ENCODE results near the gene GULP1. TPM values are rescaled to one million over a fixed set of nuclear protein-coding genes. Genes with fewer than 3 reads are reported as not detected.

GULP1 gene
- total and polyA plus RNA-seq, 2 experiments from 2014 or later, result 94.6 to 181 TPM

GRCh38 chr2:188623995-188624643, 332.4 kb downstream of the GULP1 start:
- H3K4me3 Mint-ChIP-seq, result no peak overlapping the region
- Histone ChIP-seq H4K20me1 (replicated peaks; ENCODE audit: insufficient read depth) (no peaks in the 10 kb centered on the region), H3K4me1 (ENCODE audit: insufficient read depth) (no peaks in the 10 kb centered on the region), H3K79me2 (replicated peaks; ENCODE audit: insufficient read depth) (no peaks in the 10 kb centered on the region), H3K27ac (ENCODE audit: low read depth) (no peak overlapping the region), H3K4me3 (no peak overlapping the region), H2AFZ (no peak overlapping the region), H3F3A (replicated peaks; ENCODE audit: low read depth) (no peaks in the 10 kb centered on the region), H3K27me3 (ENCODE audit: insufficient read depth) (no peaks in the 10 kb centered on the region), H3K36me3 (ENCODE audit: insufficient read depth) (no peaks in the 10 kb centered on the region), H3K4me2 (no peak overlapping the region), H3K9me2 (ENCODE audit: insufficient read depth) (0 out of 2 replicates have a peak, but pooled peaks cover 5% of the 10 kb centered on the region)
- no peaks in the 10 kb centered on the region for H3K9me3 Mint-ChIP-seq
- no peak for TF ChIP-seq JUNB (IDR thresholded peaks at IDR 0.05; ENCODE audit: unreplicated experiment)
- no peak for TF ChIP-seq REST (IDR thresholded peaks at IDR 0.05; ENCODE audit: unreplicated experiment)
- no peak for TF ChIP-seq EZH2phosphoT487 (IDR thresholded peaks at IDR 0.05; ENCODE audit: unreplicated experiment)
- no peak for TF ChIP-seq CREB1 (CRISPR knock-in tag; IDR thresholded peaks at IDR 0.05; ENCODE audit: low read depth)
- TF ChIP-seq ZNF462 (CRISPR knock-in tag; IDR thresholded peaks at IDR 0.05), result no peak
- TF ChIP-seq ETS1 (IDR thresholded peaks at IDR 0.05), result no peak
- no peak for TF ChIP-seq NANOG (IDR thresholded peaks at IDR 0.05; ENCODE audit: borderline replicate concordance)
- no peak for TF ChIP-seq STAT1 (IDR thresholded peaks at IDR 0.05; ENCODE audit: unreplicated experiment)
- TF ChIP-seq ZNF331 (CRISPR knock-in tag; IDR thresholded peaks at IDR 0.05; ENCODE audit: low read depth), result no peak
- no peak for TF ChIP-seq CTCF (conservative IDR thresholded peaks at IDR 0.05; ENCODE audit: low read depth in 2 of 2)
- DNase-seq (ENCODE audit: low spot score) (no peak), ATAC-seq (no peak)
- no peak overlapping the region for H3K27ac Mint-ChIP-seq
- no peaks in the 10 kb centered on the region for H3K27me3 Mint-ChIP-seq (ENCODE audit: insufficient read depth, low read depth, poor library complexity)
- H3K36me3 Mint-ChIP-seq (ENCODE audit: low read depth), result no peaks in the 10 kb centered on the region
- peaks cover 2% of the 10 kb centered on the region; the same call in 1 of the 3 replicates for H3K4me1 Mint-ChIP-seq

Measured in GM23338 (cell line).